HPDE6-E6E7 (cell line): ENCODE data around the gene SHC2.
"Not testable (repeated sequence)": the region's sequence is repeated elsewhere in the genome, so short reads cannot be mapped to it uniquely, and the experiment has no call there.

ENCODE experiments used
- DNase-seq: peaks from one replicate; pipeline ENCODE4 v3.0.0; 2011; ENCODE audit warnings: missing footprints; ENCODE audit errors: extremely low spot score

Gene SHC2

DNA sequence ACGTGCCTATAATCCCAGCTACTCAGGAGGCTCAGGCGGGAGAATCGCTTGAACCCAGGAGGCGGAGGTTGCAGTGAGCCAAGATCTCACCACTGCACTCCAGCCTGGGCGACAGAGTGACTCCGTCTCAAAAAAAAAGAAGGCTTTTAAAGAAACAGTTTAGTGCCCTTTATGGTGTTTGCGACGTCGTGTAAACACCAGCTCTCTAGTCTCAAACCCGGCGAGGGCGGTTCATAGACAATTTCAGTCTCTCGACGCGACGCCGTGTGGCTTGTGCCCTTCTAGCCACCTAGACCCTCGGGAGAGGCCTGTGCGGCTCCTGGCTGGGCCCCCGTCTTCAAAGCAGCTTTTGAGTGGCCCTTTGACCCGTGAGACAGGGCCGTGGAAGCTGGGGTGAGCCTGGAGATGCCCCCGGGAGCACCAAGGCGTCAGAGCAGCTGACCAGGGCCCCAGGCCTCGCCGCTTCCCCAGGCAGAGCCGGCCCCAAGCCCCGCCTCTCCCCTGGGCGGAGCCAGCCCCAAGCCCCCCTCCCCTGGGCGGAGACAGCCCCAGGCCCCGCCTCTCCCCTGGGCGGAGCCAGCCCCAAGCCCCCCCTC is 30.4 kb upstream of the SHC2 start:
- DNase-seq, result no peak

DNA sequence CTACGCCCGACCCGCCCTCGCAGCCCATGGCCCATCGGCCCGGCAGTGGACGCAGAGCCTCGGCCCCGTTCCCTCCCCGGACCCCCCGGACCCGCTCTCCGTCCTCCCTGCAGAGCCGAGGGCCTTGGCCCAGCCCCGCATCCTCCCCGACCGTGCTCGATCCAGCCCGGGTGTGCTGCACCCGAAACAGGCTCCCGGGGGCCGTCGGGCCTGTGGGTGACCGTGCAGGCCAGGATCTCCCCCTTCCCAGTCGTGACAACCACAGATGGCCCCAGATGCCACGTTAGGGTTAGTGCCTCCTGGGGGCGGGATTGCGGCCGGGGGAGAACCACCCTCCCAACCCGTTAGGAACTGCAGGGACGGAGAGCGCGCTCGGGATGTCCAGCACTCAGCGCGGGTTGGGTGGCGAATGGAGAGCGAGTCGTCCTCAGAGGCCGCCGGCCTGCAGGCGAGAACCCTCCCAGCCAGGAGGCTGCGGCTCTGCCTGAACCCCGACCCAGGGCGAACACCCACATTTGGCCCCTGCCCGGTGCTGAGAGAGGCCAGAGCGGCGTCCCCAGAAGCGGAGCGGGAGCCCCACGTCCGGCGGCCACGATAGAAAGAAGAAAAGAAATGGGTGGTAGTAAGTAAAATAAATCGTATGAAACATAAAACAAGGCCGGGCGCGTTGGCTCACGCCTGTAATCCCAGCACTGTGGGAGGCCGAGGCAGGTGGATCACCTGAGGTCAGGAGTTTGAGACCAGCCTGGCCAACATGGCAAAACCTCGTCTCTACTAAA is 28.8 kb upstream of the SHC2 start:
- DNase-seq, result no peak

DNA sequence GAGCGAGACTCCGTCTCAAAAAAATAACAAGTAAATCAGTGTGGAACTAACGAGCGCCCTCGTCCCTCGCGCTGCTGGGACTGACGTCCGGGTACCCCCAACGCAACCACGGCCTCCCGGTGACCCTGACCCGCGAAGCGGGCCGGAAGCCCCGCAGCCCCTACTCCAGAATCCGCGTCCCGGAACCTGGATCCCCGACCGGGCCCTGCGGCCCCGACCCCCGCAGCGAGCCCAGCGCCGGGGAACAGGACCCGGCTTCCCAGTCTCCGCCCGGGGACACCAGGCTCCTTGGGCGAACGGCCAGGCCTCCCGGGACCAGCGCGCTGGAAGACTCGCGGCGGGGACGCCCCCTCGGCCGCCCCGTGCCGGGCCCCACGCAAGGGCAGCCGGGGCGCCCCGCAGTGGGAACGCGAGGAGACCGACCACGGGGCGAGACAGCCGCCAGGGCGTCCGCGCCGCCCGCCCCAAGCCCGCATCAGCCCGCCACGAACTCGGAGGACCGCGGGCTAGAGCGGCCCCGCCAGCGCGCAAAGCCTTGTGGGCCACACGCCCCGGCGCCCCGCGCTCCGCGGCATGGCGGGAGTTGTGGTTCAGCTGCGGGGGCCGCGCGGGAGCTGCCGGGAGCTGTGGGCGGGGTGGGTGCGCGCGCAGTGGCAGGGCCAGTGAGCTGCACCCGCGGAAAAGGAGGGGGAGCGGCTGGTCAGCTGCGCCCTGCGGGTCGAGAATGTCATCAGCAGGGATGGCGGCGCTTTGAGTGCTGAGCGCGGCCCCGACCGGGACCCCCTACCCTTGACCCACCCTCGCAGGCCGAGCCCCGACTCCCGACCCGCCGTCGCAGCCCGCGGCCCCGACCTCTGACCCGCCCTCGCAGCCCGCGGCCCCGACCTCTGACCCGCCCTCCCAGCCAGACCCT is 27.9 kb upstream of the SHC2 start:
- DNase-seq, result peak; percentile 99

GRCh38 chr19:485583-486236 is 24.9 kb upstream of the SHC2 start:
- DNase-seq, result no peak

GRCh38 chr19:485077-485476 is 24.2 kb upstream of the SHC2 start:
- DNase-seq, result no peak

DNA sequence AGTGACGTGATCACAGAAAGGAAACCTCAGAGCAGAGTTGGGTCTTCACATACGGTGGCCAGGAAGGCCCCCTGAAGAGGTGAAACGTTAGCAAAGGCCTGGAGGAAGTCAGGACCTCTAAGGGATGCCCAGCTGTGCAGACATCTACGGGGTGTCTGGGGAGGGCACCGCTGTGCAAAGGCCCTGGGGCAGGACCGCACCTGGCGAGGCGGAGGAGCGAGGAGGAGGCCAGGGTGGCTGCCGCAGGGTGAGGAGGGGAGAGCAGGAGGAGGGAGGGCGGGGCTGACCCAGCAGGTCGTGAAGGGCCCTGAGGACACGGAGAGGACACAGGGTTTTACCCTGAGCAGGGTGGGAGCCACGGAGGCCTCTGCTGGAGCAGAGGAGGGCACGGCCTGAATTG is 23.7 kb upstream of the SHC2 start:
- DNase-seq, result no peak

- DNase-seq, result no peak
These were observed 22.7 kb upstream of the SHC2 start for GRCh38 chr19:483332-484072.

- no peak for DNase-seq
These were observed 21.6 kb upstream of the SHC2 start for GRCh38 chr19:482186-483041.

GRCh38 chr19:481100-481499 is 20.3 kb upstream of the SHC2 start:
- DNase-seq, result not testable (repeated sequence)

- DNase-seq, result no peak
These were observed 19.4 kb upstream of the SHC2 start for GRCh38 chr19:480016-480855.

DNA sequence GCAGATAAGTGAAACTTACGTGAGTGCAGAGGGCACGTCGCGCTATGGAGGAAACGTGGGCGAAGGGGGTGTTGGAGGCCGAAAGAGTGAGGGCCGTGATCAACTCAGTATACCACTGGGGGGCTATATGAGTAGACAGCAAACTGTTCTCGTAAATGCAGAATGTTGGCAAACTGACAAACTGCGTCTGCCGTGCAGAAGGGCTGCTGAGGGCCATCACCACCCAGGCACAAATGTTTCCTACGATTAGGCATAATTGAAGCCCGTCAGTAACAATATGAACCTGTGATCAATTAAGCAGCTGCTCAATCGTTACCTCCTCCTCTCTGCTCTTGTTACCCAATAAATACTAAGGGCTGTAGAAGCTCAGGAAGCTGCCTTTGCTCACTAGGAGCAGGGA is 18.1 kb upstream of the SHC2 start:
- DNase-seq, result no peak

DNA sequence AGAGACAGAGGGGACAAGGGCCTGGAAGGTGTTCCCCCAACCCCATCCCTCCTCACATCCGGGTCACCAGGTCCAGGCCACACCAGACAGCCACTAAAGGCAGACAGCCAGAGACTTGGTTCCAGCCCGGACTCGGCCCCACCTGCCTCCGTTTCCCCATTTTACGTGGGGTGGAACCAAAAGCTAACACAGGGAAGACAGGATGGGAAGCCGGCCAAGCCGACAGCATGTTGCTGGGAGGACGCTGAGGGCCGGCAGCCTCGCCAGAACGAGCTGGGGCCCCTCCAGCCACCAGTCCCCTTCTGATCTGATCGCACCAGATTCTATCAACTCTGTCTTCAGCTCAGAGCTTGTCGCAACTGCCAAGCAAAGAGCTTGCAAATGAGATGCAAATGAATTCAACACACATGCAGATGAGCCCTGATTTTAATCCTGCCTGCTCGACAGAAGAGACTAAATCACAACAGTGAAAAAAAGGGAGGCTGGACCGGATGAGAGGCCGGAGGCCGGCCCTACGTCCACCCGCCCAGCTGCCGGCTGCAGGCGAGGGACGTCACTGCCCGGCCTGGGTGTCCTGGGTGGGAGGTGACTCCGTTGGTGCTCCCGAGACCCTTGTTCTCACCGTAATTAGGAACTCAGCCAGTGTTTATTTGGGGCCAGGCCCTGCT is 17.5 kb upstream of the SHC2 start:
- DNase-seq, result no peak

DNA sequence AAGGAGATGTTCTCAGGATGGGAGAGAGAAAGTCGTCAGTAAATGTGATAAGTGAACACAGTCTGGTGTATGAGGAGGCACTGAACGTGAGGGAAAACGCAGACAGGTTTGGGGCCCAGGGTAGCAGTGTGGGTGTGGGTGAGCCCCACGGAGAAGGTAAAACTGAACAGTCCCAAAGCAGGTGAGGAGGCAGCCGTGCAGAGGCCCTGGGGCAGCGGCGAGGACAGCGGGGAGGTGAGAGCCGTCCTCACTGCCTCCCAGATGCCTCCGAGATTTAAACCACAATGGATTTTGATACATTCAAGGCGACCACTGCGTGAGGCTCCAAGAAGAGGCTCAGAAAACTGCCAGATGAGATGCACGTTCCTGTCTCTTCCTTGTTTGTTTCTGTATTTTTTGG is 14.5 kb upstream of the SHC2 start:
- DNase-seq, result no peak

- no peak for DNase-seq
These were observed 13.6 kb upstream of the SHC2 start for GRCh38 chr19:474126-475078.

- DNase-seq, result no peak
These were observed 11.4 kb upstream of the SHC2 start for GRCh38 chr19:472005-472858.

DNA sequence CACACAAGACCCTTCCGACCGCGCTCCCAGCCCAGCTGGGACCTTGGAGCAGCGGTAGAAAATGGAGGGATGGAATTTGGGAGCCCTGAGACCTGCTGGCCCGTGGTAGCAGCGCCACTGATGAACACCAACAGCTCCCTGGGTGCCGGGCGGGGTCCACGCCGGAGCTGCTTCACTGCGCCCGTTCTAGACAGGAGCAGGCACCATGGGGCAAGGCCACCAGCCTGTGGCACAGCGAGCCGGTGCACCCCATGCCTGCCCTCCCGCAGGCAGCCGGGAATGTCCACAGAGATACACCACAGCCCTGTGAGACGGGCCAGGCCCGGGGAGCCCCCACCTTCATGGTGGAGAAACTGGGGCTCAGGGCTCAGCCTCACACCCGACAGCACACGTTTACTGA is 9.9 kb upstream of the SHC2 start:
- no peak for DNase-seq

DNA sequence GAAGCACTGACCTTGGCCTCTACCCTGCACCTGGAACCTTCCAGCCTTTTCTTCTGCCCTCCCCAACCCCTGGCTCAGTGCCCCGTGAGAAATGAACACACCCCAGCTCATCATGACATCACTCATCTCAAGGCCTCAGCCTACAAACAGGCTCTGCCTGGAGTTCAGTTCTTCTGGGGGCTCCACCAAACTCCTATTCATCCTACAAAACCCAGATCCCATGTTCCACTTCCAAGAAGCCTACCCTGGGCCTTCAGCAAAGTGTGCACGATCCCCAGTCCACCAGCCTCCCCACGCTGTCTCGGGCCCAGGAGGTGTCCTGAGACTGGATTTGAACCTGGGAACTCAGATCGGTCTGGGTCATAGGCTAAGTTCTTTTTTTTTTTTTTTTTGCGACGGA is 9.0 kb upstream of the SHC2 start:
- DNase-seq, result no peak
